RWPE1 (cell line): ENCODE results near the gene CD2.

Experiments
- CTCF ChIA-PET: fragments of 350-600 bp; sonication (Branson Sonifier 250); formaldehyde crosslinking; extraction: SDS; loops from one replicate; lab custom pipeline; 2021; lab: Yijun Ruan, JAX
- POLR2A ChIA-PET: fragments of 400-600 bp; formaldehyde crosslinking; extraction: SDS; loops from one replicate; lab custom pipeline; 2020; ENCODE audit warnings: antibody characterized with exemption; ENCODE audit not compliant: low non-redundant PET; lab: Yijun Ruan, JAX
- DNase-seq: peaks from one replicate; pipeline ENCODE4 v3.0.0; 2012; ENCODE audit warnings: low spot score
- H3K27ac ChIP-seq: fragments of 450-650 bp; 2 replicates; pipeline ENCODE4 v1.5.1; 2017
- TF ChIP-seq, protein P1 (sequence below): fragments of 450-650 bp; conservative IDR thresholded peaks from 2 replicates; pipeline ENCODE4 v1.5.1; 2017; ENCODE audit warnings: low read depth, mild to moderate bottlenecking

The CD2 gene

DNA sequence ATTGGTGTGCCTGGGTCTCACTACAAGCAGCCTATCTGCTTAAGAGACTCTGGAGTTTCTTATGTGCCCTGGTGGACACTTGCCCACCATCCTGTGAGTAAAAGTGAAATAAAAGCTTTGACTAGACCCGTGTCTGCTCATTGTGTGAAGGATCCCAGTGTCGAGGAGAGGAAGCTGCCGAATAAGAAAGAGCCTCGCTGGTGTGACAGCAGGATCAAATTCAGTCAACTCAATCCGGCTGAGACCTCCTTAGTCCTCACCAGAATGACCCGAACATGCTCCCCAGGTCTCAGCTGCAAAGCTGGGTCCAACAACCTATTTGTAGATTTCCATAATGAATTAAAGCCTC is 14.8 kb downstream of the CD2 start:
- DNase-seq = no peak
- POLR2A ChIA-PET = no interaction called here
- CTCF ChIA-PET = interaction anchor here (1.2 kb wide), 1 partner anchor 630 kb away, joined by 4 read pairs; no protein-coding TSS in a partner anchor
- no peak overlapping the region for H3K27ac ChIP-seq
- TF ChIP-seq, protein P1, sequence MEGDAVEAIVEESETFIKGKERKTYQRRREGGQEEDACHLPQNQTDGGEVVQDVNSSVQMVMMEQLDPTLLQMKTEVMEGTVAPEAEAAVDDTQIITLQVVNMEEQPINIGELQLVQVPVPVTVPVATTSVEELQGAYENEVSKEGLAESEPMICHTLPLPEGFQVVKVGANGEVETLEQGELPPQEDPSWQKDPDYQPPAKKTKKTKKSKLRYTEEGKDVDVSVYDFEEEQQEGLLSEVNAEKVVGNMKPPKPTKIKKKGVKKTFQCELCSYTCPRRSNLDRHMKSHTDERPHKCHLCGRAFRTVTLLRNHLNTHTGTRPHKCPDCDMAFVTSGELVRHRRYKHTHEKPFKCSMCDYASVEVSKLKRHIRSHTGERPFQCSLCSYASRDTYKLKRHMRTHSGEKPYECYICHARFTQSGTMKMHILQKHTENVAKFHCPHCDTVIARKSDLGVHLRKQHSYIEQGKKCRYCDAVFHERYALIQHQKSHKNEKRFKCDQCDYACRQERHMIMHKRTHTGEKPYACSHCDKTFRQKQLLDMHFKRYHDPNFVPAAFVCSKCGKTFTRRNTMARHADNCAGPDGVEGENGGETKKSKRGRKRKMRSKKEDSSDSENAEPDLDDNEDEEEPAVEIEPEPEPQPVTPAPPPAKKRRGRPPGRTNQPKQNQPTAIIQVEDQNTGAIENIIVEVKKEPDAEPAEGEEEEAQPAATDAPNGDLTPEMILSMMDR = no peak

DNA sequence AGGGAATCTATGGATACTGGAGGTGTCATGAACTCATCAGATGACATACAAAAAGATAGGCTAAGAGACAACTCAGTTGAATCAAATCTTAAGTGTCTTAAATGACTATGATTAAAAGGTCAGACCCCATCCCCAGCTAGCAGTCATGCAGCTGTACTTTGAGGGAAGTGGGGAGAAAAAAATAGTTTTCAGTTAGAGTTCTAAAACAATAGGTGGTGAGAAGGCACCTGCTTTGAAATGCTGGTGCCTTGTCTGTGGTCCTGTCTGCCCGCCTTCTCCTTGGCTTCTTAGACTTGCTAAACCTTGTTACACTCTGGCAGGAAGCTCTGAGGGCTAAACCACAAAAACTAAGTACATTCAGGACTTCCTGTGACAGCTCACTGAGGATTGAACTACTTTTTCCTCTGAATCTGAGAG is 15.3 kb downstream of the CD2 start:
- TF ChIP-seq, protein P1 = no peak
- H3K27ac ChIP-seq = no peak overlapping the region
- POLR2A ChIA-PET = no interaction called here
- CTCF ChIA-PET = interaction anchor here (1.2 kb wide), 1 partner anchor 631 kb away, joined by 4 read pairs; no protein-coding TSS in a partner anchor
- no peak for DNase-seq

DNA sequence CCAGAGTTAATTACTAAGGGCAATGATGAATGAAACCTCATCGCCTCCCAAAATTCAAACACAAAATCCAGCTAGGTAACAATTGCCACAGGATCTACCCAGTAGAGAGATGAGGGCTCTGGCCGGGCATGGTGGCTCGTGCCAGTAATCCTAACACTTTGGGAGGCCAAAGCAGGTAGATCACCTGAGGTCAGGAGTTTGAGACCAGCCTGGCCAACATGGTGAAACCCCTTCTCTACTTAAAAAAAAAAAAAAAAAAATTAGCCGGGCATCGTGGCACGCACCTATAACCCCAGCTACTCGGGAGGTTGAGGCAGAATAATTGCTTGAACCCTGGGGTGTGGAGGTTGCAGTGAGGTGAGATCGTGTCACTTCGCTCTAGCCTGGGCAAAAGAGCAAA is 15.8 kb downstream of the CD2 start:
- no peak for DNase-seq
- CTCF ChIA-PET = interaction anchor here (1.2 kb wide), 1 partner anchor 631 kb away, joined by 4 read pairs; no protein-coding TSS in a partner anchor
- TF ChIP-seq, protein P1 = no peak
- POLR2A ChIA-PET = no interaction called here
- H3K27ac ChIP-seq = no peak overlapping the region

DNA sequence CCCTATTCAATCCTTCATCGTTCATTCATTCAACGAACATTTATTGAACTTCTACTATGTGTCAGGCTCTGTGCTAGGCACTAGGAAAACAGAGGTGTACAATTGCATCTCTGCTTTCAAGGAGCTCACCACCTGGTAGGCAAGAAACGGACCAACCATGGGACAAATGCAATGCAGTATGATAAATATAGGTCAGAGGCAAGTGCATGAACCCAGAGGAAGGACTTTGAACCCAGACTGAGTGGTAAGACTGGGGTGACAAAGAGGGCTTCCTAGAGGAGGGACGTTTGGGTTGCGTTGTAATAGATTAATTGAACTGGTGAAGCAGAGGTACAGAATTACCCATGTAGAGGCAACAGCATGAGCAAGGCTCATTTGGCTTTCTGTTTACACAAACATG is 16.4 kb downstream of the CD2 start:
- no peak for DNase-seq
- TF ChIP-seq, protein P1 = no peak
- ChIA-PET POLR2A (no interaction called here), CTCF (no interaction called here)
- H3K27ac ChIP-seq = no peak overlapping the region

DNA sequence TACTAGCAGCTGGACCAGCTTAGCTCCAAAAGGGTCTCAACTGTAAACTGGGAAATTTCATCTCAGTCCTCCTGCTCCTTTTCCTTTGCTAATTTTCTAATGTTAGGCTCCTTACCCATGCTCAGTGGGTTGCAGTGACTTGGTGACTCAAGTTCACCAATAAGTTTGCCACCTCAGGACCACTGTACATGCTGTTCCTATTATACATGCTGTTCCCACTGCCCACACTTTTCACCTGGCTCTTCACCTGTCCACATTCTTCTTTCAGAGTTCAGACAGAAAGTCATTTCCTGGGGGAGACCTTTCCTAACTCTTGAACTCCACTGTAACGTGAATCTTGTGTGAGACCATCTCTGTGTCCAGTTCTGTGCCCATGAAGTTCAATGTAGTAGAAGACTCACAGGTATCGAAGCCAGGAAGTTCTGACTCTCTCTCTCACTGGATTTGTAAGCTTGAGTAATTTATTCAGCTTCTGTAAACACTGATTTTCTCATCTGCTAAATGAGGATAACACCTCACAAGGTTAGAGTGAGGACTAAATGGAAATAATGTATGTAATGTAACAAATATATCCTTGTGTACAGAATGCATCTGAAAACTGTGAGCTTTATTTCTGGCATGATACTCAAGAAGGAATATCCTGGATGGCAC is 17.9 kb downstream of the CD2 start:
- TF ChIP-seq, protein P1 = no peak
- DNase-seq = no peak
- ChIA-PET POLR2A (interaction anchor here (0.6 kb wide), 1 partner anchor 819 kb away, joined by 5 read pairs; no protein-coding TSS in a partner anchor), CTCF (interaction anchor here (0.7 kb wide), 2 partner anchors 282 to 751 kb away, joined by 3 read pairs; no protein-coding TSS in a partner anchor)
- no peak overlapping the region for H3K27ac ChIP-seq

DNA sequence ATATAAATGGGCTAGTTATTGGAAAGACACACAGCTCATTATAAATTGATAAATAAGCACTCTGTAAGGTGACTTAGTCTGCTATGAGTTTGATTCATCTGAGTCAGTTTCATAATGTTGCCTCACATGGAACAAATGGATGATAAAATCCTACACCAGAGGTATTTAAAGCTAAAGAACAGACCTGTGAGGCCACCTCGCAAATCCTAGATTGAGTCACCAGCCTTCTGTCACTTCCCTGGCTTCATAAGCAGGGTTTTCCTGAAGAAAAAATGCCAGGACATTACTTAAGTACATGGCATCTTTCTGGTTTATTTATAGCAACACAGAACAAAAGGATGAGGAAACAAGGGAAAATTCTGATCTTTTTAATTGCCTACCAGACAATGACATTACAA is 18.4 kb downstream of the CD2 start:
- CTCF ChIA-PET = interaction anchor here (0.7 kb wide), 1 partner anchor 752 kb away, joined by 3 read pairs; no protein-coding TSS in a partner anchor
- no peak for DNase-seq
- POLR2A ChIA-PET = interaction anchor here (0.6 kb wide), 1 partner anchor 819 kb away, joined by 5 read pairs; no protein-coding TSS in a partner anchor
- H3K27ac ChIP-seq = no peak overlapping the region
- TF ChIP-seq, protein P1 = no peak
